ENCODE data around the gene PAQR8. TPM values are rescaled to one million over a fixed set of nuclear protein-coding genes. Genes with fewer than 3 reads are reported as not detected.

The PAQR8 gene
- polyA plus RNA-seq, 1 of the 3 experiments (the other 2 are of a cell fraction), result 2.3 TPM

- Histone ChIP-seq H3K4me2 (no peak overlapping the region), H3F3A (replicated peaks; ENCODE audit: insufficient read depth) (peaks cover 9% of the 10 kb centered on the region), H2AFZ (ENCODE audit: low read depth) (no peak overlapping the region), H3K9ac (no peak overlapping the region), H3K36me3 (replicated peaks in 1 of 2; ENCODE audit: control insufficient read depth in 1 of 2, insufficient read depth in 2 of 2, low read length in 1 of 2) (no peaks in the 10 kb centered on the region), H3K4me1 (ENCODE audit: control insufficient read depth in 1 of 2, insufficient read depth in 2 of 2, low read depth in 1 of 2, low read length in 1 of 2) (peaks cover 0 to 27% of the 10 kb centered on the region in 2 experiments; a peak in 3 of 4 replicates), H3K79me2 (ENCODE audit: insufficient read depth) (no peaks in the 10 kb centered on the region), H3K27me3 (ENCODE audit: insufficient read depth) (no peaks in the 10 kb centered on the region), H3K9me2 (no peaks in the 10 kb centered on the region), H4K20me1 (ENCODE audit: insufficient read depth) (no peaks in the 10 kb centered on the region), H3K4me3 (ENCODE audit: low read depth in 2 of 2, low read length in 1 of 2) (no peak overlapping the region), H3K9me3 (no peaks in the 10 kb centered on the region), H3K27ac (ENCODE audit: low read depth in 2 of 2, low read length in 1 of 2) (no peak overlapping the region)
- CTCF ChIA-PET, result interaction anchor here (0.8 to 4.5 kb wide), 5 partner anchors 10 to 79 kb away, joined by 3 to 22 read pairs (median 4); partner anchors contain the start of gene MCM3
- no peak for DNase-seq
- POLR2A ChIA-PET, result no interaction called here
- WGBS (ENCODE audit: low lambda C conversion rate), result 95% methylated on average over 5 of the region's 5 CpGs
- TF ChIP-seq USF1 (IDR thresholded peaks at IDR 0.05; ENCODE audit: borderline replicate concordance, low read depth), result no peak
- no peak for TF ChIP-seq CHD2 (IDR thresholded peaks at IDR 0.05; ENCODE audit: low read length, partially characterized antibody)
- TF ChIP-seq FOXJ3 (CRISPR knock-in tag; IDR thresholded peaks at IDR 0.05), result no peak
- TF ChIP-seq RAD21 (IDR thresholded peaks at IDR 0.05; ENCODE audit: low read length), result no peak
- no peak for TF ChIP-seq CTCF (IDR thresholded peaks at IDR 0.05)
- no peak for TF ChIP-seq NFIC (IDR thresholded peaks at IDR 0.05; ENCODE audit: borderline replicate concordance)
- no peak for TF ChIP-seq GABPA (IDR thresholded peaks at IDR 0.05; ENCODE audit: low read depth)
- no peak for TF ChIP-seq NRF1 (IDR thresholded peaks at IDR 0.05; ENCODE audit: low read depth, low read length)
- TF ChIP-seq REST (IDR thresholded peaks at IDR 0.05; ENCODE audit: low read depth, low read length), result no peak
- TF ChIP-seq USF2 (IDR thresholded peaks at IDR 0.05; ENCODE audit: borderline replicate concordance, low read depth, low read length), result no peak
- TF ChIP-seq POLR2AphosphoS5 (IDR thresholded peaks at IDR 0.05; ENCODE audit: low read depth, low read length), result no peak
- no peak for TF ChIP-seq RCOR1 (IDR thresholded peaks at IDR 0.05; ENCODE audit: low read length)
- no peak for TF ChIP-seq MEF2A (IDR thresholded peaks at IDR 0.05; ENCODE audit: borderline replicate concordance, low read depth)
These were observed 2.7 kb downstream of the PAQR8 start for GRCh38 chr6:52364480-52365166.
